Gastrocnemius medialis (tissue), 4 donors: ENCODE measurements around the gene CDC5L.

Experiments used
- CTCF ChIP-seq, 5 experiments: fragments of 450-650 bp in 3 of 5; fragments of 200-600 bp in 2 of 5; sonication (generic) in 2 of 5; IDR thresholded peaks in 4 of 5; conservative IDR thresholded peaks in 1 of 5; 1 replicate in 4 of 5; 2 replicates in 1 of 5; pipeline ENCODE4 v1.5.1; 2016 to 2019; ENCODE audit warnings: antibody characterized with exemption in 5 of 5, mild to moderate bottlenecking in 3 of 5, moderate library complexity in 3 of 5
- POLR2A ChIP-seq, 2 donors: fragments of 450-650 bp; IDR thresholded peaks; one replicate each; pipeline ENCODE4 v1.6.1; 2017; ENCODE audit warnings: antibody characterized with exemption in 2 of 2, mild to moderate bottlenecking in 2 of 2, moderate library complexity in 2 of 2

DNA sequence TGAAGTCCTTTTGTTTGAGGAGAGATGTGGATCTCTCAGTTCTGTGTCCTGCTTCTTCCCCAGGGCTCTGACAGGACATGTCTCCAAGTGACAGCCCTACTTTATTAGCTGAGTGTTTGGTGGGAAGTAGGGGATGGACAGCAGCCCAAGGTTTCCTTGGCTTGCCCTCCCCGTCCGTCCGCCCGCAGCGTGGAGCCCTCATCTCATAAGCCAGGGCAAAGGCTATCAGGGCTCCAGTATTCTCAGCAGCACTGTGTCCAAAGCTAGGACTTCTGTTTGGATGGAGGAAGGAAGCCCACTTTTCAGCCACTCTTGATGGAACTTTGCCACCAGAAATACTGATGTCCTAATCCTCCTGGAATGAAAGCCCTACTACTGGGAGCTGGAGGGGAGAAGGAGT lies 13.6 kb downstream of the CDC5L start:
- TF ChIP-seq CTCF (IDR thresholded peaks at IDR 0.05 in 4 of 5, conservative IDR thresholded peaks at IDR 0.05 in 1 of 5) (no peak), POLR2A (IDR thresholded peaks at IDR 0.05) (no peak)
